GM12892 (cell line): Measurements from ENCODE around the gene PABPN1L.

Experiments
- POLR2A ChIP-seq: IDR thresholded peaks from 2 replicates; pipeline ENCODE4 v1.6.1; 2011; ENCODE audit warnings: low read depth, low read length, control low read depth
- POLR2AphosphoS5 ChIP-seq: IDR thresholded peaks from 2 replicates; pipeline ENCODE4 v1.6.1; 2011; ENCODE audit warnings: low read depth, low read length, control low read depth
- TAF1 ChIP-seq: IDR thresholded peaks from 2 replicates; pipeline ENCODE4 v1.6.1; 2011; ENCODE audit warnings: low read depth, mild to moderate bottlenecking, control low read depth, low read length, borderline replicate concordance

- TF ChIP-seq POLR2AphosphoS5, result no peak
- TF ChIP-seq TAF1, result no peak
- no peak for TF ChIP-seq POLR2A
These were observed 39.6 kb upstream of the PABPN1L start for GRCh38 chr16:88906020-88906419.
